Ovary (tissue), 3 donors: ENCODE results near the gene RSPH9.

Source experiments
- CTCF ChIP-seq, 3 donors: fragments of 450-650 bp in 2 of 3; fragments of 200-600 bp in 1 of 3; IDR thresholded peaks; one replicate each; pipeline versions ENCODE4 v1.5.1 to v1.8.0; 2016 to 2022; ENCODE audit warnings: antibody characterized with exemption in 3 of 3, mild to moderate bottlenecking in 1 of 3
- POLR2A ChIP-seq: fragments of 450-650 bp; IDR thresholded peaks from one replicate; pipeline ENCODE4 v1.6.1; 2017; ENCODE audit warnings: antibody characterized with exemption, mild to moderate bottlenecking, moderate library complexity
- donor health status: DM: no; HTN: no; CAD: no.

- TF ChIP-seq CTCF (IDR thresholded peaks at IDR 0.05) (no peak), POLR2A (no peak)
Measured at GRCh38 chr6:43614396-43614730, 30.5 kb upstream of the RSPH9 start.
